ENCODE measurements around the gene ANKRD9. TPM values are rescaled to one million over a fixed set of nuclear protein-coding genes. Genes with fewer than 3 reads are reported as not detected.

ANKRD9 gene
- total and polyA plus RNA-seq, 2 donors (not counting 3 experiments of a cell fraction or from before 2014, with no cell fraction given) = 21.0 to 24.6 TPM

- BruUV-seq (replicated peaks) = no TSS peak
- DNase-seq (ENCODE audit: low read depth, low spot score) (no peak), FAIRE-seq (no peak)
- H3K9ac ChIP-seq (replicated peaks; ENCODE audit: extremely low read depth, insufficient read depth, low read length) = no peak overlapping the region
- no peaks in the 10 kb centered on the region for H3K9me3 ChIP-seq (replicated peaks; ENCODE audit: control insufficient read depth, insufficient read depth, low read length)
- no peak overlapping the region for H3K4me3 ChIP-seq (replicated peaks in 1 of 3; ENCODE audit: insufficient read depth in 1 of 3, low read depth in 1 of 3, low read length in 3 of 3)
- intact Hi-C loops (cut with micrococcal nuclease) = no loop called here
- TF ChIP-seq, protein P1, sequence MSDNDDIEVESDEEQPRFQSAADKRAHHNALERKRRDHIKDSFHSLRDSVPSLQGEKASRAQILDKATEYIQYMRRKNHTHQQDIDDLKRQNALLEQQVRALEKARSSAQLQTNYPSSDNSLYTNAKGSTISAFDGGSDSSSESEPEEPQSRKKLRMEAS (IDR thresholded peaks at IDR 0.05; ENCODE audit: insufficient read depth, insufficient read length) = no peak
- TF ChIP-seq FOS (IDR thresholded peaks at IDR 0.05; ENCODE audit: borderline replicate concordance, insufficient read depth, low read length) = no peak
- TF ChIP-seq MYC (IDR thresholded peaks at IDR 0.05; ENCODE audit: low read depth, low read length) = no peak
- no peak for TF ChIP-seq GATA2 (IDR thresholded peaks at IDR 0.05; ENCODE audit: insufficient read depth, insufficient read length, low read depth, low read length)
- no peak for TF ChIP-seq POLR2A (IDR thresholded peaks at IDR 0.05; ENCODE audit: low read depth, low read length)
- TF ChIP-seq JUN (IDR thresholded peaks at IDR 0.05; ENCODE audit: borderline replicate concordance, insufficient read depth, insufficient read length, low read depth) = no peak
- no peak for TF ChIP-seq CTCF (IDR thresholded peaks at IDR 0.05; ENCODE audit: extremely low read depth in 1 of 2, insufficient read depth in 1 of 2, low read depth in 1 of 2, low read length in 2 of 2)
- TF ChIP-seq POLR2AphosphoS5 (IDR thresholded peaks at IDR 0.05; ENCODE audit: insufficient read depth, low read depth, low read length) = no peak
- TF ChIP-seq EZH2 (IDR thresholded peaks at IDR 0.05; ENCODE audit: borderline replicate concordance, low read depth, low read length, severe bottlenecking) = no peak
- POLR2A ChIA-PET = no interaction called here
- H3K4me1 ChIP-seq (ENCODE audit: control insufficient read depth, extremely low read depth, insufficient read depth, low read length) = no peaks in the 10 kb centered on the region
- dilution Hi-C loops (cut with MboI; ENCODE audit: extremely low pct_ligation_motif_present, low sequenced_read_pairs) = no loop called here
- no peaks in the 10 kb centered on the region for H3K79me2 ChIP-seq (ENCODE audit: control insufficient read depth, insufficient read depth, low read length)
- H3K27ac ChIP-seq (ENCODE audit: insufficient read depth, low read depth, low read length) = no peak overlapping the region
- H3K36me3 ChIP-seq (ENCODE audit: control insufficient read depth in 2 of 2, extremely low read depth in 1 of 2, insufficient read depth in 2 of 2, low read length in 2 of 2) = no peaks in the 10 kb centered on the region
- no peak overlapping the region for H3K4me2 ChIP-seq (ENCODE audit: insufficient read depth, low read length)
- H4K20me1 ChIP-seq (replicated peaks; ENCODE audit: control insufficient read depth, extremely low read depth, insufficient read depth, low read length) = no peaks in the 10 kb centered on the region
- H2AFZ ChIP-seq (ENCODE audit: low read depth, low read length) = no peak overlapping the region
- no peaks in the 10 kb centered on the region for H3K27me3 ChIP-seq (ENCODE audit: control insufficient read depth in 2 of 2, insufficient read depth in 2 of 2, low read length in 2 of 2)
- H3K9me1 ChIP-seq (replicated peaks; ENCODE audit: control insufficient read depth, extremely low read depth, insufficient read depth, low read length) = no peaks in the 10 kb centered on the region
- CTCF ChIA-PET = no interaction called here
Measured at GRCh38 chr14:102490456-102490855, 19.1 kb downstream of the ANKRD9 start.
